Measurements from ENCODE around the gene TELO2. TPM values are rescaled to one million over a fixed set of nuclear protein-coding genes. Genes with fewer than 3 reads are reported as not detected.
A peak's percentile ranks its signal among the peaks of the same experiment; 100 is the strongest.

The TELO2 gene
- total RNA-seq, 2 experiments from 2014 or later: 48.1 to 60.0 TPM

DNA sequence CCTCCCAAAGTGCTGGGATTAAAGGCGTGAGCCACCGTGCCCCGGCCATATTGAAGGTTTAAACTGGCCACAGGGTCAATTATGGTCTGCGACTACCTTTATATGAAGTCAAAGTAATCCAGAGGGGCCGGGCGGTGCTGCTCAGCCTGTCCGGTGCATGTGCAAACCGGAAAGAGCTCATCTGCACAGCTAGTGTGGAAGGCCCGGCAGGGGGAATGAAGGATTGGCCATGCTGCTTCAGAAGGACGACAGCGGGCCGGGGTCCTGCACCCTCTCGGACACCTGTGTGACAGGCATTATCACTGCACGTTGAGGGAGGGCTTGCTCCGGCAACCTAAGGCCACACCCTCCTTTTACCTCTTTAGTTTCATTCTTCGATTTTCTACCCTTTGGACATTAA is 63.9 kb downstream of the TELO2 start:
- Mint-ChIP-seq H3K4me1 (peaks cover 30% of the 10 kb centered on the region), H3K9me3 (ENCODE audit: low read depth) (no peaks in the 10 kb centered on the region), H3K27me3 (no peaks in the 10 kb centered on the region), H3K27ac (peak overlapping the region; percentile 35), H3K36me3 (ENCODE audit: low read depth) (peaks cover 14% of the 10 kb centered on the region), H3K4me3 (no peak overlapping the region)
- intact Hi-C loops (cut with DNase I, micrococcal nuclease): no loop called here
- ChIA-PET POLR2A (no interaction called here), CTCF (interaction anchor here (0.7 kb wide), 1 partner anchor 9 kb away, joined by 4 read pairs; no protein-coding TSS in a partner anchor)
- no peak for ATAC-seq
- no peak for DNase-seq

DNA sequence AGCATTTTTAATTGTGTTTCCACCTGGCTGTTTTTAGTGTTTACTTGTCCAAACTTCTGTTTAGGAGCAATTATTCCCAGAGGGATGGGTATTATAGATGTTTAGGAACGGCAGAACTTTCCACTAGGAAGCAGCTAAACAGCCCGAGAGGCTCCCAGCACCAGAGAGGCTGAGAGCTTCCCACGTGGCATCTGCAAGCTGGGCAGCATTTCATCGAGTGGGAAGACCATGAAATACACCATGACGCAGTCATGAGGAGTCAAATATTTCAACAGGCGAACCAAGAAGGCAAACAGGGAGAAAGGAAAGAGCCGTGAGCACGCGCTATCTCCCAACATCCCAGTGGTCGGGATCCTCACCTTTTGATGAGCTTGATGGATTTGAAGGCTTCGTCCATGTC is 64.4 kb downstream of the TELO2 start:
- no peak for DNase-seq
- H3K4me1 Mint-ChIP-seq: peaks cover 30% of the 10 kb centered on the region
- no peak for ATAC-seq
- H3K9me3 Mint-ChIP-seq (ENCODE audit: low read depth): no peaks in the 10 kb centered on the region
- intact Hi-C loops (cut with DNase I, micrococcal nuclease): no loop called here
- H3K27ac Mint-ChIP-seq: peak overlapping the region; percentile 35
- H3K4me3 Mint-ChIP-seq: no peak overlapping the region
- POLR2A ChIA-PET: no interaction called here
- CTCF ChIA-PET: interaction anchor here (1.0 kb wide), 1 partner anchor 14 kb away, joined by 3 read pairs; no protein-coding TSS in a partner anchor
- H3K36me3 Mint-ChIP-seq (ENCODE audit: low read depth): peaks cover 12% of the 10 kb centered on the region
- H3K27me3 Mint-ChIP-seq: no peaks in the 10 kb centered on the region

DNA sequence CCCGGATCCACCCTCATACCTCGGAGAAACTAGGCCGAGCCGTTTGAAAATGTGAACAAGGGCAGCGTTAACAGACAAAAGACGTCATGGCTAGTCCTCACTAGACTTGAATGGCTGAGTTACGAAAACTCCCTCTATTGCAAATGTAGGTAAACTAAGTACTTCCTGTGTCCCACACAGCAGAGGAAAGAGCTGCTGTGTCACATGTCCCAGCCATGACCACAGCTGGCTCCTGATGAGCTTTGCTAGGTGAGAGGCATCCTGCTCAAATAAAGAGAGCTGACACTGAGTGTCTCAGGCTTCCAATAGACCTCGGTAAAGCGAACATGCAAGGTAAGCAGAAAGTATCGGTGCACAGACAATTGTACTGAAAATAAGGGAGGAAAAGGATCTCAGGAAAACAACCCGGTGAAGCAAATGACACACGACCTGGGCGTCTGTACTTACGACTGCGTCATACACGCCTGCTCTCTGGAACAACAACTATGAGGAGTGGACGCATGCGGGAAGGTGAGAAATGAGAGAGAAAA is 66.4 kb downstream of the TELO2 start:
- Mint-ChIP-seq H3K4me1 (peaks cover 32% of the 10 kb centered on the region), H3K27ac (peak overlapping the region; percentile 65), H3K4me3 (no peak overlapping the region), H3K36me3 (ENCODE audit: low read depth) (peaks cover 5% of the 10 kb centered on the region), H3K27me3 (no peaks in the 10 kb centered on the region), H3K9me3 (ENCODE audit: low read depth) (no peaks in the 10 kb centered on the region)
- ChIA-PET CTCF (no interaction called here), POLR2A (interaction anchor here (0.7 kb wide), 1 partner anchor 11 kb away, joined by 3 read pairs; no protein-coding TSS in a partner anchor)
- intact Hi-C loops (cut with DNase I, micrococcal nuclease): no loop called here
- ATAC-seq (peak; percentile 87), DNase-seq (peak; percentile 40)

Other genes with a start within 250 kb of the TELO2 start
- not detected for gene TPSD1, start 237.3 kb upstream of the TELO2 start, total RNA-seq
- gene UBE2I, start 183.7 kb upstream of the TELO2 start, total RNA-seq: 100 to 1,000 TPM; 251 to 358 TPM
- gene BAIAP3, start 159.7 kb upstream of the TELO2 start, total RNA-seq: 1 to 10 TPM in 1 of 2 experiments, under 1 TPM in 1; 0.57 to 1.0 TPM
- 10 to 100 TPM; 37.6 to 58.7 TPM for gene TSR3, start 141.5 kb upstream of the TELO2 start, total RNA-seq
- 10 to 100 TPM; 16.3 to 17.4 TPM for gene GNPTG, start 141.4 kb upstream of the TELO2 start, total RNA-seq
- gene UNKL, start 78.7 kb upstream of the TELO2 start, total RNA-seq: 10 to 100 TPM; 31.3 to 32.8 TPM
- 10 to 100 TPM; 11.9 to 15.5 TPM for gene UQCC4, start 72.6 kb upstream of the TELO2 start, total RNA-seq
- not detected for gene PERCC1, start 62.3 kb upstream of the TELO2 start, total RNA-seq
- 1 to 10 TPM in 1 of 2 experiments, under 1 TPM in 1; 0.70 to 1.6 TPM for gene CCDC154, start 48.8 kb upstream of the TELO2 start, total RNA-seq
- gene CLCN7, start 18.3 kb upstream of the TELO2 start, total RNA-seq: 10 to 100 TPM; 29.9 to 33.7 TPM
- gene PTX4, start 4.4 kb upstream of the TELO2 start, total RNA-seq: not detected
- 10 to 100 TPM; 12.6 to 17.5 TPM for gene TMEM204, start 40.3 kb downstream of the TELO2 start, total RNA-seq
- 10 to 100 TPM in 1 of 2 experiments, 1 to 10 TPM in 1; 9.8 to 11.0 TPM for gene IFT140, start 118.7 kb downstream of the TELO2 start, total RNA-seq
- gene CRAMP1, start 119.0 kb downstream of the TELO2 start, total RNA-seq: 10 to 100 TPM; 14.1 to 15.0 TPM
- 100 to 1,000 TPM in 1 of 2 experiments, 10 to 100 TPM in 1; 77.1 to 111 TPM for gene JPT2, start 184.9 kb downstream of the TELO2 start, total RNA-seq
- 10 to 100 TPM; 56.7 to 57.6 TPM for gene MAPK8IP3, start 212.8 kb downstream of the TELO2 start, total RNA-seq

Data from activated CD4-positive, alpha-beta T cell treated with anti-CD3 and anti-CD28 coated beads for 36 hours (primary cell).